Activated T-cell treated with anti-CD3 and anti-CD28 coated beads, Interleukin-2, amount 50 U/mL, for 24 hours (primary cell): Measurements from ENCODE around the gene BICDL2.
"Not testable (repeated sequence)": the region's sequence is repeated elsewhere in the genome, so short reads cannot be mapped to it uniquely, and the experiment has no call there.

Experiments
- DNase-seq: peaks from one replicate; pipeline ENCODE4 v3.0.0-alpha.2; 2020
- H3K27ac Mint-ChIP-seq: 2 replicates; pipeline ENCODE4 v1.8.0; 2020; ENCODE audit warnings: mild to moderate bottlenecking, mixed read lengths
- H3K27me3 Mint-ChIP-seq: 2 replicates; pipeline ENCODE4 v1.8.0; 2020; ENCODE audit warnings: mixed read lengths
- H3K36me3 Mint-ChIP-seq: 2 replicates; pipeline ENCODE4 v1.8.0; 2020; ENCODE audit warnings: low read depth, mixed read lengths
- H3K4me1 Mint-ChIP-seq: 2 replicates; pipeline ENCODE4 v1.8.0; 2020; ENCODE audit warnings: low read depth, mixed read lengths
- H3K4me3 Mint-ChIP-seq: 2 replicates; pipeline ENCODE4 v1.8.0; 2020; ENCODE audit warnings: mild to moderate bottlenecking, moderate library complexity, mixed read lengths
- H3K9me3 Mint-ChIP-seq: 2 replicates; pipeline ENCODE4 v1.8.0; 2020; ENCODE audit warnings: mixed read lengths

BICDL2 gene

DNA sequence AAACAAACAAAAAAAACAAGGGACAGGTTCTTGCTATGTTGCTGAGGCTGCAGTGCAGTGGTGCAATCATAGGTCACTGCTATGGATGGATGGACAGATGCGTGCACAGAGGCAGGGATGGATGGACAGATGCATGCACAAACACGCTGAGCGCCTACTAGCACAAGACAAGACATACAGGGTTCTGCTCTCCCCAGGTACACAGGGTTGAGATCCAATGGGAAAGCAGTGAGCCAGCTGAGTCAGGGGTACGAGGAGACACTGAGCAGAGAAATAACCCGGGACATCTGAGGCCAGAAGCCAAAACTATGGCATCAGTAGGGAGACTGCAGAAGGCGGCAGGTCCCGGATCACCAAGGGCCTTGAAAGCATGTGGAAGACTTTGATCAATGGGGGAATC lies 34.9 kb upstream of the BICDL2 start:
- H3K4me3 Mint-ChIP-seq = no peak overlapping the region

DNA sequence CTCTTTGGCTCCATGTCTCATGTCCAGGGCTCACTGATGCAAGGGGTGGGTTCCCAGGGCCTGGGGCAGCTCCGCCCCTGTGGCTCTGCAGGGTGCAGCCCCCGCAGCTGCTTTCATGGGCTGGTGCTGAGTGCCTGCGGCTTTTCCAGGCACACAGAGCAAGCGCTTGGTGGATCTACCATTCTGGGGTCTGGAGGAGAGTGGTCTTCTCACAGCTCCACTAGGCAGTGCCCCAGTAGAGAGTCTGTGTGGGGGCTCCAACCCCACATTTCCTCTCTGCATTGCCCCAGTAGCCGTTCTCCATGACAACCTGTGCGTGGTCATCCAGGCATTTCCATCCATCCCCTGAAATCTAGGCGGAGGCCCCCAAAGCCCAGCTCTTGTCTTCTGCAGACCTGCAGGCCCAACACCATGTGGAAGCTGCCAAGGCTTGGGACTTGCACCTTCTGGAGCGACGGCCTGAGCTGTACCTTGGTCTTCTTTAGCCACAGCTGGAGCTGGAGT lies 33.9 kb upstream of the BICDL2 start:
- DNase-seq = peak; percentile 58
- H3K9me3 Mint-ChIP-seq = no peaks in the 10 kb centered on the region
- peak overlapping the region; percentile 50 for H3K4me3 Mint-ChIP-seq
- peaks cover 52% of the 10 kb centered on the region for H3K36me3 Mint-ChIP-seq
- peaks cover 74% of the 10 kb centered on the region for H3K4me1 Mint-ChIP-seq
- H3K27me3 Mint-ChIP-seq = no peaks in the 10 kb centered on the region
- peak overlapping the region; percentile 87 for H3K27ac Mint-ChIP-seq

More for the DNA sequence above, 34.9 kb upstream of the BICDL2 start:
- peak; percentile 47 for DNase-seq
- H3K27me3 Mint-ChIP-seq = no peaks in the 10 kb centered on the region
- H3K9me3 Mint-ChIP-seq = no peaks in the 10 kb centered on the region
- peaks cover 44% of the 10 kb centered on the region for H3K36me3 Mint-ChIP-seq
- peak overlapping the region; percentile 76 for H3K27ac Mint-ChIP-seq
- H3K4me1 Mint-ChIP-seq = peaks cover 83% of the 10 kb centered on the region

DNA sequence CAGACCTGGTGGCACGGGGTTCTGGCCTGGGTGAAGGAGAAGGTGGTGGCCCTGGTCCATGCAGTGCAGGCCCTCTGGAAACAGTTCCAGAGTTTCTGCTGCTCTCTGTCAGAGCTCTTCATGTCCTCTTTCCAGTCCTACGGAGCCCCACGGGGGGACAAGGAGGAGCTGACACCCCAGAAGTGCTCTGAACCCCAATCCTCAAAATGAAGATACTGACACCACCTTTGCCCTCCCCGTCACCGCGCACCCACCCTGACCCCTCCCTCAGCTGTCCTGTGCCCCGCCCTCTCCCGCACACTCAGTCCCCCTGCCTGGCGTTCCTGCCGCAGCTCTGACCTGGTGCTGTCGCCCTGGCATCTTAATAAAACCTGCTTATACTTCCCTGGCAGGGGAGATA lies 32.4 kb upstream of the BICDL2 start:
- not testable (repeated sequence) for H3K9me3 Mint-ChIP-seq, H3K27me3 Mint-ChIP-seq, DNase-seq
- peaks cover 74% of the 10 kb centered on the region for H3K4me1 Mint-ChIP-seq
- H3K4me3 Mint-ChIP-seq = peak overlapping the region; percentile 50
- H3K36me3 Mint-ChIP-seq = peaks cover 51% of the 10 kb centered on the region
- peak overlapping the region; percentile 87 for H3K27ac Mint-ChIP-seq

DNA sequence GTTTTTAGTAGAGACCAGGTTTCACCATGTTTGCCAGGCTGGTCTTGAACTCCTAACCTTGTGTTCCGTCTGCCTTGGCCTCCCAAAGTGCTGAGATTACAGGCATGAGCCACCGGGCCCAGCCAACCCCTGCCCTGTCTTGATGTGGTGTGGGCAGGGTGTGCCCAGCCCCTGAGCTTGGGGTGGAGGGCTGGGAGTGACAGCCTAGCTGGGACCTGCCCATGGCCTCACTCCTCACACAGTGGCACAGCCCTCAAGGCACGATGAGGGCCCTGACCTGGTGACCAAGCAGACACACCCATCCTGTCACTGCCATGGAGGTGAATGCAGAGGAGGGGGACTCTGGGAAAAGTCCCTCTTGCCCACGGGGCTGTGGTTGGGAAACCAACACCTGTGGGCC lies 31.7 kb upstream of the BICDL2 start:
- Mint-ChIP-seq H3K36me3 (peaks cover 51% of the 10 kb centered on the region), H3K4me1 (peaks cover 73% of the 10 kb centered on the region), H3K27me3 (no peaks in the 10 kb centered on the region), H3K9me3 (no peaks in the 10 kb centered on the region), H3K4me3 (peak overlapping the region; percentile 100), H3K27ac (peak overlapping the region; percentile 96)
- DNase-seq = no peak

DNA sequence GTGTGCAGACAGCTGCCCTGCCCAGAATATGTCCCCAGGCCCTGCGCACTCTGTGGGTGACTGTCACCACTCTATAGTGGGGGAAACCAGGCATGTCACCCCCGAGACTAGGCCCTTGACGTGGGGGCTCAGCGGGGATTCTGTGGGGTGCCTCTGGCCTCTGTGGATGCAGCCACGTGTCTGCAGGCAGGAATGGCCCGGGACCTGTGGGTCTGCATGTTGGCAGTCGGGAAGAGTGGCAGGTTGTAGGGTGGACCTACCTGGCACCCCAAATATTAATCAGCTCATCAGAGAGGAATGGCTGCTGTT lies 29.6 kb upstream of the BICDL2 start:
- Mint-ChIP-seq H3K36me3 (peaks cover 51% of the 10 kb centered on the region), H3K9me3 (no peaks in the 10 kb centered on the region), H3K4me1 (peaks cover 71% of the 10 kb centered on the region), H3K27ac (peak overlapping the region; percentile 99), H3K27me3 (no peaks in the 10 kb centered on the region), H3K4me3 (peak overlapping the region; percentile 100)
- peak; percentile 64 for DNase-seq

DNA sequence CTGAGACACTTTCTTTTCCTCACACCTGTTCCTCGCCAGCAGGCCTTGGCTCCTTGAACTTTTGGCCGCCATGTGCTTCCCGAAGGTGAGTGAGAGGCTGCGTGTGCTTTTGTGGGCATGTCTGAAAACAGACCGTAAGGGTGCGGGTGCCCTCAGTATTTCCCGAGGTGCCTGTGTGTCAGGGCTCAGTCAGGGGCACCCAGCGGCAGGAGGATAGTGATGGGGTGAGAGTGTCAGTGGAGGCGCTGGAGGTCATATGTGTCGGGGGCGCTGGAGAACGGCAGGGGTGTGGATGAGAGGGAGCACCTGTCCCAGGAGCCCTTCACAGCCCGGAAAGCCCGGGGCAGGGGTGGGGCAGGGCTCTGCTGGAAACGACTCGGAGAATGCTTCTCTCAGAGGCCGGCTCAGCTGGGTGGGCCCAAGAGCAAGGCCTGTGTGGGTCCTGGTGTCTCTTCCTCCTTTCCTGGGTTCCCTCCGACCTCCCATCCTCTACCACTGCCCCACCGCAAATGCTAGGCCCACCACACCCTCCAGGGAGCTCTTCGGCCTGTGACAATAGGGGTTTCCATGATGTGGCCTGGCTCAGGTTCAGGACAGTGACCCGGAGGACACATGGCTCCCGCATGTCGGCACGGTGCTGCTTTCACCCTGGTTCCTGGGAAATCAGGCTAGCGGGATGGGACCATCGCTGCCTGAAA lies 29.1 kb upstream of the BICDL2 start:
- Mint-ChIP-seq H3K36me3 (peaks cover 51% of the 10 kb centered on the region), H3K27ac (peak overlapping the region; percentile 99), H3K9me3 (no peaks in the 10 kb centered on the region), H3K27me3 (no peaks in the 10 kb centered on the region), H3K4me3 (peak overlapping the region; percentile 100), H3K4me1 (peaks cover 66% of the 10 kb centered on the region)
- no peak for DNase-seq

DNA sequence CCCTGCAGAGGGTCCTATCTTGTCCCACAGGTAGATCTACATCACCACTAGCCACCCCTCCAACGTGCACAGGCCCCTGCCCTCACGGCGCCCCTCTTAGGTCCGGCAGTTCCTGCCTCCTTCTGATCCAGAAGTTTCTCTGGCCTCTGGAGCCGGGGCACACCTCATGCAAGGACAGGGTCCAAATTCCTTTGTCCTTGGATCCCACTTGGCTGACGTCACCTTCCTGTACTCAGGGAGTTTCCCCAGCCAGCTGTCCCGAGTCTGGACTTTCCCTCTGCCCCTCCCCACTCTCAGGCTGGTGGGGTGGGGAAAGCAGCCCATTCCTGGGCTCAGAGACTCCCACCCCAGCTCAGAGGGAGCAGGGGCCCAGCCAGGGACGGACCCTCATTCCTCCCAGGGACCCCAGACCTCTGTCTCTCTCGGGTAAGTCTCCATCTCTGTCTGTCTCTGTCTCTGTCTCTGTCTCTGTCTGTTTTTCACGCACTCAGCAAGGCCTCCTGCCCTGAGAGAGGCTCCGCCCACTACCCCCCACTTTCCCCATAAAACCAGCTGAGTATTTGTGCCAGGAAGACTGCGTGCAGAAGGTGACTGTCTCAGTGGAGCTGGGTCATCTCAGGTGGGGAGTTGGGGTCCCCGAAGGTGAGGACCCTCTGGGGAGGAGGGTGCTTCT lies 28.5 kb upstream of the BICDL2 start, which contains the start of gene IL32:
TSS of gene IL32 (plus strand) at position 572 of the 673 bp plus-strand sequence. CDS start 172 bp downstream, outside the sequence.
- H3K27ac Mint-ChIP-seq = peak within 1 kb of the TSS; percentile 99
- no peaks in the 10 kb centered on the region for H3K9me3 Mint-ChIP-seq
- H3K36me3 Mint-ChIP-seq = peaks cover 47% of the 10 kb centered on the region
- no peaks in the 10 kb centered on the region for H3K27me3 Mint-ChIP-seq
- H3K4me1 Mint-ChIP-seq = peaks cover 65% of the 10 kb centered on the region
- peak; percentile 83 for DNase-seq
- peak within 1 kb of the TSS; percentile 100 for H3K4me3 Mint-ChIP-seq

DNA sequence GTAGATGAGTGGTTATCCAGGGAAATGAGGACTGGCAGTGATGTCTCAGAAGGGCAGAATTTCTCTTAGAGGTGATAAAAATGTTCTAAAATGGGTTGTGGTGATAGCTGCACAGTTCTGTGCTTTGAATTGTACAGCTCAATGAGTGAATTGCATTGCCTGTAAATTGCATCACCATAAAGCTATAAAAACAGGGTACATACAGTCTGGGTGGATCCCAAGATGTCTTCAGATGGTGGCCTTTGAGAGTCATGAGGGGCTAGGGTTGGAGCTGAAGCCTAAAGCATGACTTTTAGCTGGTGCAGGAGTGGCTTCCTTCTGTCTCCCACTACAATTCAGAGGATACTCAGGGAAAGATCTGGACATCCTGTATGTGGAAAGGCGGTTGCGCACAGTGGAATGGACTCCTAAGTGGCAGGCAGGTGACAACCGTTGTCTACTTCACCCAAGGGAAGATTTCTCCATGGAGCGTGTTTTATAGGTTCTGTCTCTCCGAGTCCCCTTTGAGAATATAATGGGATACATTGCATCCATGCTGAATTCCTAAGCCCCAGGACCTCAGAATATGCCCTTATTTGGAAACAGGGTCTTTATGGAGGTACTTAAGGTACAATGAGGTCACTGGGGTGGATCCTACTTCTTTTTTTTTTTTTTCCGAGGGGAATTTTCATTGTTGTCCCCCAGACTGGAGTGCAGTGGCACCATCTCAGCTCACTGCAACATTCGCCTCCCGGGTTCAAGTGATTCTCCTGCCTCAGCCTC lies 27.1 kb upstream of the BICDL2 start:
- Mint-ChIP-seq H3K27ac (peak overlapping the region; percentile 99), H3K27me3 (no peaks in the 10 kb centered on the region), H3K36me3 (peaks cover 35% of the 10 kb centered on the region), H3K4me1 (peaks cover 61% of the 10 kb centered on the region), H3K9me3 (no peaks in the 10 kb centered on the region), H3K4me3 (peak overlapping the region; percentile 100)
- no peak for DNase-seq

DNA sequence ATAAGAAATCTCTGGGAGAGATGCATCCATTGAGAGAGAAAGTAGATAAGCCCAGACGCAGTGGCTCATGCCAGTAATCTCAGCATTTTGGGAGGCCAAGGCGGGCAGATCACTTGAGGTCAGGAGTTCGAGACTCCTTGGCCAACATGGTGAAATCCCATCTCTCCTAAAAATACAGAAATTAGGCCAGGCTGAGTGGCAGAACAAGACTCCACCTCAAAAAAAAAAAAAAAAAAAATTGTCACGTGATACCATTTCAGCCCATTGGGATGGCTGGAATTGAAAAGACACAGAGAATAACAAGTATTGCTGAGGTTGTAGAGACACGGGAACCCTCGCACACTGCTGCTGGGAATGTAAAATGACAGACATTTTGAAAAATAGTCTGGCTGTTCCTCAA lies 25.8 kb upstream of the BICDL2 start:
- no peak overlapping the region for H3K4me3 Mint-ChIP-seq
- peak overlapping the region; percentile 63 for H3K27ac Mint-ChIP-seq
- H3K27me3 Mint-ChIP-seq = no peaks in the 10 kb centered on the region
- peaks cover 50% of the 10 kb centered on the region for H3K4me1 Mint-ChIP-seq
- no peak for DNase-seq
- H3K9me3 Mint-ChIP-seq = no peaks in the 10 kb centered on the region
- peaks cover 25% of the 10 kb centered on the region for H3K36me3 Mint-ChIP-seq

DNA sequence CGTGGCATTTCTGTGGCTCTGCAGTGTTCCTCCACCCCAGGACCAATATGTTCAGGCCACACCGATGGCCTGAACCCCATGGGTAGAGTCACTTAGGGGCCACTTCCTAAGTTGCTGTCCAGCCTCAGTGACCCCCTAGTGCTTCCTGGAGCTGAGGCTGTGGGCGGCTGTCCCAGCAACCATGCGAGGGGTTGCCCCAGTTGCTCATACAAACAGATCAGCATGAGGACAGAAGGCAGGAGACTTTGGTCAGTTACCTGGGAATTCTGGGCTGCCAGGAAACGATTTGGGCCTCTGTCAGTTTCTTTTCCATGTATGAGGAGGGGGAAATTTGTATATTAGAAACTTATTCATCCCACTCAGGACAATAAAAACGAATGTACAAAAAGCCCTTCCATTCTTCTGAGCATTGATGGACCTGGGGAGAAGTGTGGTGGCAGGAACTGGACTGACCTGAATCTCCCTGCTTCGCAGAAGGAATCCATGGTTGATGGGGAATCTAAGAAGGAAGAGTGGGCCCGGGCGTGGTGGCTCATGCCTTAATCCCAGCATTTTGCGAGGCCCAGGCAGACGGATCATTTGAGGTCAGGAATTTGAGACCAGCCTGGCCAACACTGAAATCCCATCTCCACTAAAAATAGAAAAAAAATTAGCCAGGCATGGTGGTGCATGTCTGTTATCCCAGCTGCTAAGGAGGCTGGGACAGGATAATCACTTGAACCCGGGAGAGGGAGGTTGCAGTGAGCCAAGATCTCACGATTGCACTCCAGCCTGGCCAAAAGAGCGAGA lies 23.8 kb upstream of the BICDL2 start:
- Mint-ChIP-seq H3K9me3 (no peaks in the 10 kb centered on the region), H3K4me3 (peak overlapping the region; percentile 79), H3K4me1 (peaks cover 60% of the 10 kb centered on the region), H3K27ac (peak overlapping the region; percentile 95), H3K27me3 (no peaks in the 10 kb centered on the region), H3K36me3 (peaks cover 17% of the 10 kb centered on the region)
- DNase-seq = no peak

DNA sequence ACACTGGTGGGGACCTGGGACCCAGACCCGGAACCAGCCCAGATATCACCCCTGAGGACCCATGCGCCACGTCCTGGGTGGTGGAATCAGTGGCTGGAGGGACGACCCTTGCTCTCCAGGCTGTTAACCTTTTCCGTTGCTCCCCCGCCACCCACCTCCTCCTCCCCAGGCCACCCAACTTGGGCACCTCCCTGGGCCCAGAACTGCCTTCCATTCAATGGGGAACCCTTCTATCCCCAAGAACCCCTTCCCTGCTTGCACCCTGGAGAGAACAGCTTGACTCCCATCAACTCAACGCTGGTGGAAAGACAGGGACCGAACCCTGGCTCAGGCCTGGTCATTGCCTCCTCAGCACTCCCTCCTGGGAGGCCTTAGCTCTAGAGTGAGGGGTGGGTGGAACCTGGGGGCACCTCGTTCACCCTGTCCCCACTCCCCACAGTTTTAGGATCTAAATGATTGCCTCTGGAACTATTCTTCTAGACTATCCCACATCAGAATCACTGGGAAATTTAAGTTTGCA lies 23.0 kb upstream of the BICDL2 start:
- peak overlapping the region; percentile 79 for H3K4me3 Mint-ChIP-seq
- no peaks in the 10 kb centered on the region for H3K27me3 Mint-ChIP-seq
- no peaks in the 10 kb centered on the region for H3K9me3 Mint-ChIP-seq
- peaks cover 23% of the 10 kb centered on the region for H3K36me3 Mint-ChIP-seq
- H3K27ac Mint-ChIP-seq = peak overlapping the region; percentile 95
- DNase-seq = no peak
- H3K4me1 Mint-ChIP-seq = peaks cover 60% of the 10 kb centered on the region

DNA sequence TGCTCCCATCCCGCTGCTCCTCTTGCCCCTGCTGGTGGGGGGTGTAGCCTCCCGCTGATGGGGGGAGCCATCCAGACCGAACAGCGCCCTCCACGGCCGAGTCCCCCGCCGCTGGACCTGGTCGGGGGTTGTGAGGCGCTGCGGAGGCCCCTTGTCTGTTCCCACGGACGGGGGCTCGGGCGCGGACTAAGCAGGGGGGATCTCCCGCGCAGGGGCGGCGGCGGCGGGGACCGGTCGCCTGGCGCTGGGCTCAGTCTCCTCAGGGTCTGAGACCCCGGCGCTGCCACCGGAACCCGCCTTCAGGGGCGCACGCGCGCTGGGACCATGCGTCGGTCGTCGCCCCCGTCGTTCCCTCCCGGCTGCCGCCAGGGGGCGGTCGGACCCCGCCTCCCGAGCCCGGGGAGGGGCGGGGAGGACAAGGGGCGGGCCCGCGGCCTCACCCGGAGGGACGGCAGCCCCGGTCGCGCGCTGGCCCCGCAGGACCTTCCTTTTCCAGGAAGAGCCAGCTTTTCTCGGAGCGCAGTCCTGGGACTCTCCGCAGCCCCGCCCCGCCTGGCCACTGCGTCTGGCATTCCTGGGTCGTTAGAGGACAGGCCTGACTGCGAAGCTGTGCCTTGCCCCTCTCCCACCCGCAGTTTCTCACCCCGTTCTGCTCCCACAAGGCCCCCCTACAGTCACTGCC lies 22.4 kb upstream of the BICDL2 start:
- peaks cover 26% of the 10 kb centered on the region for H3K36me3 Mint-ChIP-seq
- peaks cover 57% of the 10 kb centered on the region for H3K4me1 Mint-ChIP-seq
- H3K9me3 Mint-ChIP-seq = no peaks in the 10 kb centered on the region
- peak; percentile 95 for DNase-seq
- H3K4me3 Mint-ChIP-seq = peak overlapping the region; percentile 87
- peak overlapping the region; percentile 95 for H3K27ac Mint-ChIP-seq
- no peaks in the 10 kb centered on the region for H3K27me3 Mint-ChIP-seq

DNA sequence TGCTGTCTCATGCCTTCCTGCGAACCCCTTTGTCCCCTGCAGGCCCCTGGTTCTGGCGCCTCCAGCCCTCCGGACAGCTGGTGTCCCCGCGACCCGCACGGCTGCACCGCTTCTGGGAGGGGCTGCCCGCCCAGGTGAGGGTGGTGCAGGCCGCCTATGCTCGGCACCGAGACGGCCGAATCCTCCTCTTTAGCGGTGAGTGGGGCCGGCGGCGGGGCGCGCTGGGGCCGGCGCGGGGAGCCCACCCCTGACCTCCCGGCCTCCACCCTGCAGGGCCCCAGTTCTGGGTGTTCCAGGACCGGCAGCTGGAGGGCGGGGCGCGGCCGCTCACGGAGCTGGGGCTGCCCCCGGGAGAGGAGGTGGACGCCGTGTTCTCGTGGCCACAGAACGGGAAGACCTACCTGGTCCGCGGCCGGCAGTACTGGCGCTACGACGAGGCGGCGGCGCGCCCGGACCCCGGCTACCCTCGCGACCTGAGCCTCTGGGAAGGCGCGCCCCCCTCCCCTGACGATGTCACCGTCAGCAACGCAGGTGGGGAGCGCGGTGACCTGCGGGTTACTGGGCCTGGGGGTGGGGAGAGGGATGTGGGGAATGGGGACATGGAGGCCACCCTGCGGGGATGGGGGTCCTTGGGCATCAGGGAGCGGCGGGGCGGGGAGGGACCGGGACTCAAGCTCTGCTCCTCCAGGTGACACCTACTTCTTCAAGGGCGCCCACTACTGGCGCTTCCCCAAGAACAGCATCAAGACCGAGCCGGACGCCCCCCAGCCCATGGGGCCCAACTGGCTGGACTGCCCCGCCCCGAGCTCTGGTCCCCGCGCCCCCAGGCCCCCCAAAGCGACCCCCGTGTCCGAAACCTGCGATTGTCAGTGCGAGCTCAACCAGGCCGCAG lies 21.6 kb upstream of the BICDL2 start:
- DNase-seq = peak; percentile 73
- no peaks in the 10 kb centered on the region for H3K9me3 Mint-ChIP-seq
- H3K27me3 Mint-ChIP-seq = no peaks in the 10 kb centered on the region
- H3K4me1 Mint-ChIP-seq = peaks cover 57% of the 10 kb centered on the region
- peaks cover 32% of the 10 kb centered on the region for H3K36me3 Mint-ChIP-seq
- H3K4me3 Mint-ChIP-seq = peak overlapping the region; percentile 87
- peak overlapping the region; percentile 86 for H3K27ac Mint-ChIP-seq
